ENCODE measurements around the gene SLC26A9.

GRCh38 chr1:205970486-205970885 lies 27.2 kb upstream of the SLC26A9 start:
- TF ChIP-seq TAF1 (IDR thresholded peaks at IDR 0.05; ENCODE audit: borderline replicate concordance, insufficient read depth, low read length) (no peak), POLR2AphosphoS5 (IDR thresholded peaks at IDR 0.05; ENCODE audit: low read depth, low read length) (no peak), REST (IDR thresholded peaks at IDR 0.05; ENCODE audit: insufficient read depth in 1 of 2, low read depth in 2 of 2, low read length in 2 of 2) (no peak), SIN3A (IDR thresholded peaks at IDR 0.05; ENCODE audit: borderline replicate concordance, insufficient read depth, low read length) (no peak), FOXP2 (optimal IDR thresholded peaks at IDR 0.05; ENCODE audit: borderline replicate concordance, extremely low read depth, extremely low read length, insufficient read depth) (no peak)

All from PFSK-1 (cell line).